Neutrophil (primary cell): ENCODE data around the gene ALDH3A2.

Experiments
- H3K27ac ChIP-seq: fragments of 200-600 bp; sonication (generic); 2 replicates; pipeline ENCODE4 v1.5.1; 2016; ENCODE audit warnings: mild to moderate bottlenecking, moderate library complexity
- H3K27me3 ChIP-seq: fragments of 200-600 bp; sonication (generic); 2 replicates; pipeline ENCODE4 v1.6.0; 2016; ENCODE audit warnings: mild to moderate bottlenecking
- H3K36me3 ChIP-seq: fragments of 200-600 bp; sonication (generic); 2 replicates; pipeline ENCODE4 v1.5.1; 2017
- H3K4me1 ChIP-seq, 2 experiments: fragments of 200-600 bp in 1 of 2; sonication (generic) in 1 of 2; 1 replicate in 1 of 2; 2 replicates in 1 of 2; pipeline versions ENCODE4 v1.5.1 to v1.6.1; 2013 to 2016; ENCODE audit warnings: low read depth in 1 of 2, low read length in 1 of 2, mild to moderate bottlenecking in 1 of 2, moderate library complexity in 1 of 2; ENCODE audit not compliant: control insufficient read depth in 1 of 2, insufficient read depth in 1 of 2
- H3K4me3 ChIP-seq, 2 experiments: fragments of 200-600 bp in 1 of 2; sonication (generic) in 1 of 2; 1 replicate in 1 of 2; 2 replicates in 1 of 2; pipeline ENCODE4 v1.5.1; 2013 to 2016; ENCODE audit warnings: low read depth in 1 of 2, low read length in 1 of 2, mild to moderate bottlenecking in 1 of 2, moderate library complexity in 1 of 2
- H3K9me3 ChIP-seq: fragments of 200-600 bp; sonication (generic); 2 replicates; pipeline ENCODE4 v1.5.1; 2016
- TF ChIP-seq, protein P1 (sequence below): fragments of 200-600 bp; sonication (generic); IDR thresholded peaks from 2 replicates; pipeline ENCODE4 v1.5.1; 2016; ENCODE audit warnings: antibody characterized with exemption

ALDH3A2 gene

DNA sequence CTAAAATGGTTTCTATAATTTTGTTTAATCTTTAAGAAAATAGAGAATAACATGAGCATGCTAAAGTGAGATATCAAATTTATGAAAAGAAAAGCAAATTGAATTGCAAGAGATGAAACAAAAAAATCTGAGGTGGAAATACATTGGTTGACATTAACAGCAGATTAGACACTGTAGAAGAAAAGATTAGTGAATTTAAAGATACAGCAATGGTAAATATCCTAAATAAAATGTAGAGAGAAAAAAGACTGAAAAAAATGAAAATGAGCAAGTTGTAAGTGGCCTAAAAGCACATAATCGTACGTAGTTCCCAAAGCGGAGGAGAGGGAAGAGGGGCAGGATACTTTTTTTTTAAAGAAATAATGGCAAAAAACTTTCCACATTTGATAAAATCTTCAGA is 30.5 kb upstream of the ALDH3A2 start:
- Histone ChIP-seq H3K27ac (no peak overlapping the region), H3K4me3 (no peak overlapping the region), H3K36me3 (no peaks in the 10 kb centered on the region), H3K27me3 (no peaks in the 10 kb centered on the region), H3K9me3 (peaks cover 13% of the 10 kb centered on the region), H3K4me1 (no peaks in the 10 kb centered on the region)
- TF ChIP-seq, protein P1, sequence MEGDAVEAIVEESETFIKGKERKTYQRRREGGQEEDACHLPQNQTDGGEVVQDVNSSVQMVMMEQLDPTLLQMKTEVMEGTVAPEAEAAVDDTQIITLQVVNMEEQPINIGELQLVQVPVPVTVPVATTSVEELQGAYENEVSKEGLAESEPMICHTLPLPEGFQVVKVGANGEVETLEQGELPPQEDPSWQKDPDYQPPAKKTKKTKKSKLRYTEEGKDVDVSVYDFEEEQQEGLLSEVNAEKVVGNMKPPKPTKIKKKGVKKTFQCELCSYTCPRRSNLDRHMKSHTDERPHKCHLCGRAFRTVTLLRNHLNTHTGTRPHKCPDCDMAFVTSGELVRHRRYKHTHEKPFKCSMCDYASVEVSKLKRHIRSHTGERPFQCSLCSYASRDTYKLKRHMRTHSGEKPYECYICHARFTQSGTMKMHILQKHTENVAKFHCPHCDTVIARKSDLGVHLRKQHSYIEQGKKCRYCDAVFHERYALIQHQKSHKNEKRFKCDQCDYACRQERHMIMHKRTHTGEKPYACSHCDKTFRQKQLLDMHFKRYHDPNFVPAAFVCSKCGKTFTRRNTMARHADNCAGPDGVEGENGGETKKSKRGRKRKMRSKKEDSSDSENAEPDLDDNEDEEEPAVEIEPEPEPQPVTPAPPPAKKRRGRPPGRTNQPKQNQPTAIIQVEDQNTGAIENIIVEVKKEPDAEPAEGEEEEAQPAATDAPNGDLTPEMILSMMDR = no peak

DNA sequence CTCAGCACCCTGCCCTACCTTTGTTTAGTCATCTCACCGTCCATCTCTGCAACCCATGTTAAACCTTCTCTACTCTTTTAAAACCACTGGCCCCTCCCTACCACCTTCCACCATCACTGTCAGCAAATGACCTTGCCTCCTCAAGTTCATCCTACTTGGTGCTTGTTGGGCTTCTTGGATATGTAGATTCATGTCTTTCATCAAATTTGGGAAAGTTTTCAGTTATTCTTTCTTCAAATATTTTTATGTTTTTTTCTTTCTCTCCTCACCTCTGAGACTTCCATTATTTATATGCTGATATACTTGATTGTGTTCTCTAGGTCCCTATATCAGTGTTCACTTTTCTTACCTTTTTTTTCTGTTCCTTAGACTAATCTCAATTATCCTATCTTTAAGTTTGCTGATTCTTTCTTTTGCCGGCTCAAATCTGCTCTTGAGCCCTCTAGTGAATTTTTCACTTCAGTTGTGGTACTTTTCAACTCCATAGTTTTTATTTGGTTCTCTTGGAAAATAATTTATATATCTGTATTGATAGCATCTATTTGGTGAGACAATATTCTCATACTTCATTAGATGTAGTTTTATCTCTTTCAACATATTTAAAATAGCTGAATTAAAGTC is 28.7 kb upstream of the ALDH3A2 start:
- Histone ChIP-seq H3K27ac (no peak overlapping the region), H3K4me3 (no peak overlapping the region), H3K4me1 (no peaks in the 10 kb centered on the region), H3K36me3 (no peaks in the 10 kb centered on the region), H3K9me3 (peaks cover 13% of the 10 kb centered on the region), H3K27me3 (no peaks in the 10 kb centered on the region)
- TF ChIP-seq, protein P1 = no peak

DNA sequence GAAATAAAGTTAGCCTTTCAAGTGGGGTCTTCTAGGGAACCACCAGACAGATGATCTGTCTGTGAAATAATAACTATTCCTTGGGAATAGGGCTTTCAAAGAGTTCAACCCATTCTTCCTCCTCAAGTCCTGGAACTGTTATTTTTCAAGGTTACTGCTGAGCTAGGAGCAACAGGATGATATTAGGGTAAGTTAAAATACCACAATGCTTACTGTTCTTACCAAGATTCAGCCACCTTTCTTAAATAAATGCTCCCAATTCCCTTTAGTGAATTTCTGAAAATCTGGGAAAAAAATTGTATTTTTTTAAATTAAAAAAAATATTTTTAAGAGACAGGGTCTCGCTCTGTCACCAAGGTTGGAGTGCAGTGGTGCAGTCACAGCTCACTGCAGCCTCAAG is 26.9 kb upstream of the ALDH3A2 start:
- Histone ChIP-seq H3K27me3 (no peaks in the 10 kb centered on the region), H3K36me3 (no peaks in the 10 kb centered on the region), H3K9me3 (peaks cover 13% of the 10 kb centered on the region), H3K4me1 (no peaks in the 10 kb centered on the region), H3K4me3 (no peak overlapping the region), H3K27ac (no peak overlapping the region)
- TF ChIP-seq, protein P1 = no peak

DNA sequence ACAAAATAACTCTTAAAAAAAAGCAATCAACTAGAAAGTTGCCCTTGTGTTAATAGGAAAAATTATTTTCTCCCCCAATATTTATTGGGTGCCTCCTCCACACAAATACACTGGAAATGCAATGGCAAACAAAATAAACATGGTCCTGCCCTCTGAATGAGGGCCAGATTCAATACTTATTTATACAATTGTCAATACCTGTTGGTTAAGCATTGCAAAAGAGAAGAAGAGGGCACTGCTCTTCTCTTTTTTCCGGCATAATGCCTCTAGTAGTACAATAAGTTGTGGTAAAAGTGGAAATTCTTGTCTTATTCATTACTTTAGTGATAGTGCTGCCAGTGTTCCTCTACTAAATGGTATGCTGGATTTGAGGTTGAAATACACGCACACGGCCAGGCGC is 22.5 kb upstream of the ALDH3A2 start:
- TF ChIP-seq, protein P1 = no peak
- no peaks in the 10 kb centered on the region for H3K36me3 ChIP-seq
- no peaks in the 10 kb centered on the region for H3K4me1 ChIP-seq
- no peak overlapping the region for H3K4me3 ChIP-seq
- no peak overlapping the region for H3K27ac ChIP-seq
- H3K27me3 ChIP-seq = no peaks in the 10 kb centered on the region
- H3K9me3 ChIP-seq = no peaks in the 10 kb centered on the region

DNA sequence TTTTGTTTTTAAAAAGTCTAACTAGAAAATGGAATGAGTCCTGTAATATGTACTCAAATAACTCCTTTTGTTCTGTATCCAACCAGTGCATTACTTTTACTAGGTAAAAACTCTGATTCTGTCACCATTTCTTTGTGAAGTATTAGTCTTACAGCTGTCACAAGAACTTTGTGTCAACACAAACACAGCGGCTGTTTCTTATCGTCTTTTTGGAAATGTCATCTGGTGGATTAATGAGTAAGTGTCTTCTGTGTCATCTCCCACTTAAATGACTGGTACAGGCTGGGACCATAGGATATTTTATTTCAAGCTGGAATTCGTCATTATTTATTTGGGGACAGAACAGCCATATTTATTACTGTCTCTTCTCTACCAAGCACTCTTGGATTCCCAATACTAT is 19.1 kb upstream of the ALDH3A2 start:
- H3K36me3 ChIP-seq = no peaks in the 10 kb centered on the region
- TF ChIP-seq, protein P1 = no peak
- no peak overlapping the region for H3K27ac ChIP-seq
- no peaks in the 10 kb centered on the region for H3K9me3 ChIP-seq
- H3K4me3 ChIP-seq = no peak overlapping the region
- no peaks in the 10 kb centered on the region for H3K4me1 ChIP-seq
- H3K27me3 ChIP-seq = no peaks in the 10 kb centered on the region

DNA sequence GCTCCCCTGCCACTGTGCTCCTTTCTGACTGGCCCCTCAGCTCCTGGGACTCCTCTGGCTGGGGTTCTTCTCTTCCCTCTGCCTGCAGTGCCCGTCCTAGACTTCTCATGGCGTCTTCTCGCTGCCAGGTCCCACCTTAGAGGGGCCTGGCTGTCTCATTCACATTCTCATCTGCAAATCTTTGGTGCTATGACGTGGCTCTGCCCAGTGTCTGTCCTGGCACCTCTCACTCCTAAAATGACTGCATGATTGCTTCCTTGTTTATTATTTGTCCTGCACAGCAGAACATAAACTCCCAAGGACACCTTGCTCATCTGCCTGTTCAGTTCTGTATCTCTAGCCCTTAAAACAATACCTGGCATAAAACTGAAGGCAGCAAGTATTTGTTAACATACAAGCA is 18.5 kb upstream of the ALDH3A2 start:
- no peaks in the 10 kb centered on the region for H3K9me3 ChIP-seq
- no peak overlapping the region for H3K4me3 ChIP-seq

More for the DNA sequence above, 18.5 kb upstream of the ALDH3A2 start:
- Histone ChIP-seq H3K36me3 (no peaks in the 10 kb centered on the region), H3K27ac (no peak overlapping the region), H3K27me3 (no peaks in the 10 kb centered on the region), H3K4me1 (no peaks in the 10 kb centered on the region)
- TF ChIP-seq, protein P1 = no peak
